ENCODE measurements around the gene MS4A12.
A peak's percentile ranks its signal among the peaks of the same experiment; 100 is the strongest.
"Not testable (repeated sequence)": the region's sequence is repeated elsewhere in the genome, so short reads cannot be mapped to it uniquely, and the experiment has no call there.

The MS4A12 gene

DNA sequence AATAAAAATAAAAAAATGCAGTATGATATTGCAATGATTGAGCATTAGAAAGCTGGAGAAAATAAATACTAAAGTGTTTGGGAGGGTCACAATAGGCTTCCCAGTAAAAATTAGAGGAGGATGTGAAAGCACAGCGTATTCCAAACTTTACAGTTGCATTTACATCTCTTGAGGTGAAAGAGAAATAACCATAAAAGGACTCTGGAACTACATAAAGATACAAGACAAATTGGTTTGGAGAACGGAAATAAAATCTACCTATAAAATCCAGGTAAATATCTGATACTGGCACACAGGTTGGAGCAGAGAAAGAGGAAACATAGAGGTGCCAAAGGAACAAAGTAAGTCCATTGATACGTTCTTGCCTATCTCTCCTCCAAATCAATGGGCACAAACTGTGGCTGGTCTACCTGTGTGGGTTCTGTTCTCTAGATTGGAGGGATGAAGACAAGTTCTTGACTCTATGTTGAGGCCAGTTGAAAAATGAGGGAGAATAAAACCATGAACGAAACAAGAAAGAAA, at the start of gene MS4A12:
Gene MS4A12 (plus strand): TSS at position 291 of the 522 bp plus-strand sequence. CDS start 4,541 bp downstream, outside the sequence.
- DNase-seq = no peak

DNA sequence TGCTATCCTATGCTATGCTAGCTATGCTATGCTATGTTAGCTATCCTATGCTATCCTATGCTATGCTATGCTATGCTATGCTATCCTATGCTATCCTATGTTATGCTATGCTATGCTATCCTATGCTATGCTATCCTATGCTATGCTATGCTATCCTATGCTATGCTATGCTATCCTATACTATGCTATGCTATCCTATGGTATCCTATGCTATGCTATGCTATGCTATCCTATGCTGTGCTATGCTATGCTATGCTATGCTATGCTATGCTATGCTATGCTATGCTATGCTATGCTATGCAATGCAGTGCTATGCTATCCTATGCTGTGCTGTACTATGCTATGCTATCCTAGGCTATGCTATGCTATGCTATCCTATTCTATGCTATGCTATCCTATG, 45.5 kb upstream of the MS4A12 start:
- DNase-seq = no peak

GRCh38 chr11:60447846-60448245, 44.7 kb upstream of the MS4A12 start:
- no peak for DNase-seq

DNA sequence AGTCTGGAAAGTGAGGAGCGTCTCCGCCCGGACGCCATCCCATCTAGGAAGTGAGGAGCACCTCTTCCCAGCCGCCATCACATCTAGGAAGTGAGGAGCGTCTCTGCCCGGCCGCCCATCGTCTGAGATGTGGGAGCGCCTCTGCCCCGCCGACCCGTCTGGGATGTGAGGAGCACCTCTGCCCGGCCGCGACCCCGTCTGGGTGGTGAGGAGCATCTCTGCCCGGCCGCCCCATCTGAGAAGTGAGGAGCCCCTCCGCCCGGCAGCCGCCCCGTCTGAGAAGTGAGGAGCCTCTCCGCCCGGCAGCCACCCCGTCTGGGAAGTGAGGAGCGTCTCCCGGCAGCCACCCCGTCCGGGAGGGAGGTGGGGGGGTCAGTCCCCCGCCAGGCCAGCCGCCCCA, 41.4 kb upstream of the MS4A12 start:
- not testable (repeated sequence) for DNase-seq

GRCh38 chr11:60454212-60454611, 38.4 kb upstream of the MS4A12 start:
- no peak for DNase-seq

DNA sequence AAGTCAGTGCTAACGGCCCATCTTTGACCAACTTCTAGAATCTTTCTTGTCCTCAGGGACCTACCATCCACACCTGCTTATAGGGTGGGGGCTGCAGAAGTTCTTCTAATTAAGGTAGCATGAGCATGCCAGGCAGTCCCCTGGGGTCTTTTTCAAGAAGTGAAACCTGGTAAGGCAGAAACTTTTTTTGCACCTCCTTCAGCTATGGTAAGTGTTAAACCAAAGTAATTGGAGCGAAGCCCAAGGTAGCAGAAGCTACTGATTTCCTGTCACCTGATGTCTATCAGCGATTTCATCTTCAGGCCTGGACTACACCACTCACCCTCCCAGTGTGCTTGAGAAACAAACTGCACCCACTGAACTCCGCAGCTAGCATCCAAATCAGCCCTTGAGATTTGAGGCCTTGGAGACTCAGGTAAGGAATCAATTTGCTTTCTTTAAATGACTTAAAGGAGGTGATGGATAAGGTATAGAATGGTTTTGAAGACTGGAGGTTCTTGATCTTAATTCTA, 37.0 kb upstream of the MS4A12 start, which contains the start of gene MS4A1:
Gene MS4A1 (plus strand): TSS at position 317 of the 512 bp plus-strand sequence. CDS start 6,528 bp downstream, outside the sequence.
- DNase-seq = no peak

- no peak for DNase-seq
Measured at GRCh38 chr11:60457576-60457975, 35.0 kb upstream of the MS4A12 start.

DNA sequence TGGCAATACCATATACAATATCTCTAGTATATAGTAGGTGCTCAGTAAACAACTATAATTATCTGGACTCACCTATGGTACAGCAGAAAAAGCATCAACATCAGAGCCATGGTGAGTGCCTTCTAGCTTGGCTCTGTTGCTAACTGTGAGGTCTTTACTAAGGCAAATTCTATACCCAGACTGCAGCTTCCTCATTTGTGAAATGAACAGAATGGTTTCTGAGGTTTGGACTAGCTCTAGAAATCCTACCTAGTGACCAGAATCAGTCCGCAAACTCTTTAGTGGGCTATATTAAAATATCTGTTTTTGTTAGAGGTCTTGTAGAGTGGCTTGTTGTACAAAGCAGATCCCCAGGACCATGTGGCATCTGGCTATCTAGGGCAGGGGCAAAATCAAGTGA, 33.2 kb upstream of the MS4A12 start:
- no peak for DNase-seq

DNA sequence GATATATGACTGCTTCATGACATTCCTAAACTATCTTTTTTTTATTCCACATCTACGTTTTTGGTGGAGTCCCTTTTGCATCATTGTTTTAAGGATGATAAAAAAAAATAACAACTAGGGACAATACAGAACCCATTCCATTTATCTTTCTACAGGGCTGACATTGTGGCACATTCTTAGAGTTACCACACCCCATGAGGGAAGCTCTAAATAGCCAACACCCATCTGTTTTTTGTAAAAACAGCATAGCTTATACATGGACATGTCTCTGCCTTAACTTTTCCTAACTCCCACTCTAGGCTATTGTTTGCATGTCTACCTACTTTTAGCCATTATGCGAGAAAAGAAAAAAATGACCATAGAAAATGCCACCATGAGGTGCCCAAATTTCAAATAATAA, 23.7 kb upstream of the MS4A12 start:
- no peak for DNase-seq

- no peak for DNase-seq
Measured at GRCh38 chr11:60469723-60470122, 22.9 kb upstream of the MS4A12 start.

- no peak for DNase-seq
Measured at GRCh38 chr11:60477035-60477445, 15.5 kb upstream of the MS4A12 start.

DNA sequence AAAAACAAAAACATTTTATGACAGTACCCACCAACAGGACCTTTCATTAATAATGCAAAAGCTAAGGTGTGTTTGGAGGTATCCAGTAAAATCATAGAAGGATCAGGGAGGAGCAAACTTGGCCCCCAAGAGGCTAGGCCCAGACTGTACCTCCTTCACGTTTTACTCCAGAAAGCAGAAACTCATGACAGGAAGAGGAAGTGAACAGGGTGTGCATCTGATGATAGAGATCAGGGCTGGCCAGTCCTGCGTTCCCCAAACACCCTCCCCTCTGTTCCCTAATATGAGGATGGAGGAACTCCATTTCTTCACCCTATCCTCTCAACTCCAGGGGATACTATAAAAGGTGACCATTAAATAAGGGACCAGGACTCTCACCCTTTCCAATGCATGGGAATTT, 10.2 kb upstream of the MS4A12 start:
- no peak for DNase-seq

DNA sequence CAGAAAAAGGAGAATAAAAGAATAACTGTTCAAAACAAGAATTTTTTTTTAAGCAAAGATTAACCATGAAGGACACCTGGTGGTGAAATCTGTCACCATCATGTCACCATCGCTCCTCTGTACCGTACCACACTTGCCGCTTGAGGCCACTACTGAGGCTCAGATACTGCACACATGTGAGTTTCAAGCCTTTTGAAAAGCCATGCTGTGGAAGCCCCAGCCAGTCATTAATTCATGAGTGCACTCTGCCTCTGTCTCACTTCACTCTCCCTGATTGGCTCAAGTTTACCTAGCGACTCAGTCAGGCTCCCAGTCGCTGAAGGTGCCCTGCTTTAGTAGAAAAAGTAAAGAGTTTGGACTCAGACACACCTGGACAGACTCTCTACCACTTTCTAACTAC, 6.6 kb upstream of the MS4A12 start:
- peak; percentile 0 for DNase-seq

DNA sequence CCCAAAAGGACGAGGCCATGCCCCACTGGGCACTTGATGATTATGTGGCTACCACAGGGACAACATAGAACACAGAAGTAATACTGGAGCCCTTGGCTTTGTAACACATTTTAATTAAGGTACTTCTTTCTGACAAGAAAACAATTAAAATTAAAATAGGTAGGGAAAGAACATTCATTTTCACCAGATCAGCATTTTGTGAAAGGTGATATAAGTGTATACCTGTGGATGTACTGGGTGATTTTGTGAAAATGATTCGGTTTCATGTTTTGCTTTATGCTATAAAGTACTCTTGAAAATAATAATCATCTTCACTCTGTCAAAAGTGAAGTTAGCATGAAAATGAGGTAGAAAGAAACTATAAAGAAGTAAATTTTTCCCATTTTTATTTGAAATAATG, 876 bp downstream of the MS4A12 start:
- no peak for DNase-seq

GRCh38 chr11:60498399-60498798, 5.8 kb downstream of the MS4A12 start:
- DNase-seq = no peak

- DNase-seq = no peak
Measured at GRCh38 chr11:60498853-60499252, 6.3 kb downstream of the MS4A12 start.

DNA sequence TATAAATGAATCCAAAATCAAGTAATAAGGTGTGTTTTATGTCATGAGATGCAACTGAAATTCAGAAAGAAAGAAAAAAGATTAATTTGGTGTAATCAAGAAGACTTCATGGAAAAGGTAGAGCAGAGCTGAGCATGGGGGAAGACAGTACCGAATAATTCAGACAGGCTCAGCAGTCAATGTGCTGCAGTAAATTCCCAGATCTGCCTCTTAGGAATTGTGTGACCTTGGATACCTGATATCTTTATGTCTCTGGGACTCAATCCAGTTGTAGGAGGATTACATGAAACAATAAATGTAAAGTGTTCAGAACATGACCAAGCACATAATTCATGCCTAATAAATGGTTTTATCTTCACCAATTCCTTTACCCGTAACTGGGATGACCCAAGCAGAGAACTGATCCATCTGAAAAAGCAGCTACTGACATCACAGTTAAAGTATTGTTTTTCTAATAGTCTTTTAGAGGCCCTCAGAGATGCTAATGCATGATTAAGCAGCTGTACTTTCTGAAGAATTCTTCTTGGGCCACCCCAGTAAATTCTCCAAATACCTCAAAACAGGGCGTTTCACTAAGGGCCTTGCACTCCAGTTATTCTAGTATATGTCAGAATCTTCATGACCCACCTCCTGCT, 7.8 kb downstream of the MS4A12 start:
- DNase-seq = no peak

- no peak for DNase-seq
Measured at GRCh38 chr11:60502221-60502775, 9.7 kb downstream of the MS4A12 start.

DNA sequence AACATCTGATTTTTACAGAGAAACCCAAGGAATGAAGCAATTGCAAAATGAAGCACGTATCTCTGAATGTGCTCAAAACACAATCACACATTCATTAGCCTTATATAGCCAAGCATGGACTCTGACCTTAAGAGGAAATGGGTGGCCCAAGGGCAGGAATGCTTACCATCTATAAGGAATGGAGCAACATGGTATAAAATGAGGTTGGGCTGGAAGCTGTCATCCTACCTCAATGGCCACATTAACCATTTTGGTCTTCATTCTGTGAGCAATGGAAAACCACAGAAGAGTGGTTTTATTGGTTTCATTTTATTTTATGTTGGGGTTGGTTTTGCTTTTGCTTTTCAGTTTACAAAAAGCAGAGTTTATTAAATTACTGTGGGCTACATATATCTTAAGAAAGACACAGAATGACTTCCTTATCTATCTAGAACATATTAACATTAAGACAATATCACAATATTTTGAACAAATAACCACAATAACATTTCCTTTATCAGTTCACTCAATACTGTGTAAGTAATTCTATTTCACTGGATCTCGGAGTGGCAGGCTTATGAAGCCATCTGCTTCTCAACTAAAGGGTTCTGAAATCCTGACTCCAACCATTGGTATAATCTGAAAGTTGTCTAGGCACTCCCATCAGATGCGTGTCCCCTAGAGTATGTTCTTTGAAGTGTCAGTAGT, 11.8 kb downstream of the MS4A12 start:
- no peak for DNase-seq

GRCh38 chr11:60509609-60510008, 17.0 kb downstream of the MS4A12 start:
- DNase-seq = not testable (repeated sequence)

GRCh38 chr11:60510209-60510608, 17.6 kb downstream of the MS4A12 start:
- not testable (repeated sequence) for DNase-seq

GRCh38 chr11:60511393-60511792, 18.8 kb downstream of the MS4A12 start:
- no peak for DNase-seq

DNA sequence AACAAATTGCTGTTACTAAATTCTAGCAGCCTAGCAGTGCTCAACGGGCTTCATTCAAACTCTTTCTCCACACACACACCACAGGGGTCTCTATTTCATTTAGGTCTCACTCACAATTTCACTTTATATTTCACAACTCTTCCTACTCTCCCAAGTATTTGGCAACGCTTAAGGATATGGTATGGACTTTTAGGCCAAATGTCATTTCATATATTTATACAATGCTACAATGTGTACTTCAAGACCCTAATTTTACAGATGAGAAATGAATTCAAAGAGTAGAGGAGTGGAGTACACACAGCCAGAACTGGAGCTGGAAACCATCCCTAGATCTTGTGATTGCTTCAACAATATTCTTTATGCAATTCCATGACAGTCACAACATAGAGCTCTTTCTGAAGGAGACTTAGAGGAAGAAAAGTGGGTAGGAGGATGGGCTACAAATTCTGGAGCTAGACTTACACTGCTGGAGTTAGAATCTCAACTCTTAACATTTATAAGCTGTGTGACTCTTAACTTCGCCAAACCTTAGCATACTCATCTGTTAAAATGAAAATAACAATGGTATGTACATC, 20.2 kb downstream of the MS4A12 start:
- DNase-seq = no peak

Measured in NCI-H510A (cell line).